Prostate gland (tissue), 2 donors: ENCODE results near the gene KCP. TPM values are rescaled to one million over a fixed set of nuclear protein-coding genes. Genes with fewer than 3 reads are reported as not detected.

Source experiments
- DNase-seq: peaks from one replicate; pipeline ENCODE4 v3.0.0-alpha.2; 2019; ENCODE audit warnings: low spot score
- H3K27ac ChIP-seq, 2 donors: fragments of 200-600 bp; sonication (generic); 2 replicates each; pipeline ENCODE4 v1.5.1; 2017 to 2019
- H3K27me3 ChIP-seq: fragments of 200-600 bp; sonication (generic); replicated peaks from 2 replicates; pipeline ENCODE4 v1.5.1; 2019; ENCODE audit not compliant: insufficient read depth
- H3K36me3 ChIP-seq, 2 donors: fragments of 200-600 bp; sonication (generic); 1 replicate in 1 of 2; 2 replicates in 1 of 2; pipeline versions ENCODE4 v1.5.1 to v1.8.1; 2017 to 2019
- H3K4me1 ChIP-seq: fragments of 200-600 bp; sonication (generic); replicated peaks from 2 replicates; pipeline ENCODE4 v1.5.1; 2019
- H3K4me3 ChIP-seq, 2 donors: fragments of 200-600 bp; sonication (generic); 2 replicates each; pipeline ENCODE4 v1.5.1; 2017 to 2019
- H3K9me3 ChIP-seq: fragments of 200-600 bp; sonication (generic); 2 replicates; pipeline ENCODE4 v1.5.1; 2017
- POLR2A ChIP-seq: fragments of 450-650 bp; IDR thresholded peaks from one replicate; pipeline ENCODE4 v1.6.1; 2016; ENCODE audit warnings: antibody characterized with exemption, mild to moderate bottlenecking
- POLR2AphosphoS5 ChIP-seq: sonication (generic); formaldehyde crosslinking; IDR thresholded peaks from one replicate; pipeline ENCODE4 v1.6.1; 2017; ENCODE audit warnings: antibody characterized with exemption
- WGBS: methylation state at CpG from one replicate; pipeline ENCODE4 v1.1.5; 2018; 5-methylcytosine and 5-hydroxymethylcytosine counted together
- intact Hi-C: fragments of 100-400 bp; cut with DNase I; formaldehyde crosslinking; loops from one replicate; pipeline ENCODE4 v1.14.2; 2022
- total RNA-seq, 2 donors: library from RNA; depleted of rRNA; stranded (reverse); fragments of >200 nt; gene quantifications; one replicate each; pipeline ENCODE4 v1.1.0, GENCODE V29; 2016
- TF ChIP-seq, protein P1 (sequence below), 4 experiments: fragments of 200-600 bp in 2 of 4; fragments of 450-650 bp in 2 of 4; sonication (generic) in 2 of 4; IDR thresholded peaks; 1 replicate in 3 of 4; 2 replicates in 1 of 4; pipeline ENCODE4 v1.5.1; 2016 to 2019; ENCODE audit warnings: antibody characterized with exemption in 4 of 4, mild to moderate bottlenecking in 2 of 4, moderate library complexity in 2 of 4

Gene KCP
- total RNA-seq, 2 donors from 2014 or later = 0.45 TPM; not detected in 1

DNA sequence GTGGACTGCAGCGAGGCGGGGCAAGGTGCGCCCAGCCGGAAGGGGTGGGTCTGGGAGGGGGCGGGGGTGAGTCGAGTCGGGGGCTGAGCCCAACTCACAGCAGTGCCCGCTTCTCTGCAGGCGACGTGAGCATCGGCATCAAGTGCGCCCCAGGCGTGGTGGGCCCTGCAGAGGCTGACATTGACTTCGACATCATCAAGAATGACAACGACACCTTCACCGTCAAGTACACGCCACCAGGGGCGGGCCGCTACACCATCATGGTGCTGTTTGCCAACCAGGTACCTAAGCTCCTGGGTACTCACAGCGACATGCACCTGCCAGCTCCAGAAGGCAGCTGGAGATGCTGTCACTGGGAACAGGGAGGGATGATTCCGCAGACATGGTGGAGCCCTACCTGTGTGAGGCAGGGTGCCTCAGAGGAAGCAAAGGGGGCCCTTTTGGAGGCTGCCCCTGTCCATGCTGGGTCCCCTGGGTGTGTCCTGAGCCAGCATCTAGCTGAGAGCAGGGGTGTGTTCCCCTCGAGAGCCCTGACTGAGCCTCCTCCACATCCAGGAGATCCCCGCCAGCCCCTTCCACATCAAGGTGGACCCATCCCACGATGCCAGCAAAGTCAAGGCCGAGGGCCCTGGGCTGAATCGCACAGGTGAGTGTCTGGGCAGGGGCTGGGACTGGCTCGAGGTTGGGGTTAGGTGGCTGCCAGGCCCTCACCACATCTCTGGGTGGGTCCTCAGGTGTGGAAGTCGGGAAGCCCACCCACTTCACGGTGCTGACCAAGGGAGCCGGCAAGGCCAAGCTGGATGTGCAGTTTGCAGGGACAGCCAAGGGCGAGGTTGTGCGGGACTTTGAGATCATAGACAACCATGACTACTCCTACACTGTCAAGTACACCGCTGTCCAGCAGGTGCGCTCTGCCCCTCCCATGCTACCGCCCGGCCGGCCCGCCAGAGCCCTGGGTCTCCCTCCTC lies 67.6 kb downstream of the KCP start:
- H3K27me3 ChIP-seq = no peaks in the 10 kb centered on the region
- H3K9me3 ChIP-seq = no peaks in the 10 kb centered on the region
- no peaks in the 10 kb centered on the region for H3K36me3 ChIP-seq
- no peak overlapping the region for H3K27ac ChIP-seq
- TF ChIP-seq POLR2AphosphoS5 (no peak), POLR2A (no peak)
- TF ChIP-seq, protein P1, sequence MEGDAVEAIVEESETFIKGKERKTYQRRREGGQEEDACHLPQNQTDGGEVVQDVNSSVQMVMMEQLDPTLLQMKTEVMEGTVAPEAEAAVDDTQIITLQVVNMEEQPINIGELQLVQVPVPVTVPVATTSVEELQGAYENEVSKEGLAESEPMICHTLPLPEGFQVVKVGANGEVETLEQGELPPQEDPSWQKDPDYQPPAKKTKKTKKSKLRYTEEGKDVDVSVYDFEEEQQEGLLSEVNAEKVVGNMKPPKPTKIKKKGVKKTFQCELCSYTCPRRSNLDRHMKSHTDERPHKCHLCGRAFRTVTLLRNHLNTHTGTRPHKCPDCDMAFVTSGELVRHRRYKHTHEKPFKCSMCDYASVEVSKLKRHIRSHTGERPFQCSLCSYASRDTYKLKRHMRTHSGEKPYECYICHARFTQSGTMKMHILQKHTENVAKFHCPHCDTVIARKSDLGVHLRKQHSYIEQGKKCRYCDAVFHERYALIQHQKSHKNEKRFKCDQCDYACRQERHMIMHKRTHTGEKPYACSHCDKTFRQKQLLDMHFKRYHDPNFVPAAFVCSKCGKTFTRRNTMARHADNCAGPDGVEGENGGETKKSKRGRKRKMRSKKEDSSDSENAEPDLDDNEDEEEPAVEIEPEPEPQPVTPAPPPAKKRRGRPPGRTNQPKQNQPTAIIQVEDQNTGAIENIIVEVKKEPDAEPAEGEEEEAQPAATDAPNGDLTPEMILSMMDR (IDR thresholded peaks at IDR 0.05) = no peak
- no peak for DNase-seq
- 94% methylated on average over 36 of the region's 38 CpGs for whole genome bisulfite sequencing
- no peak overlapping the region for H3K4me3 ChIP-seq
- intact Hi-C loops = no loop called here
- H3K4me1 ChIP-seq = no peaks in the 10 kb centered on the region

DNA sequence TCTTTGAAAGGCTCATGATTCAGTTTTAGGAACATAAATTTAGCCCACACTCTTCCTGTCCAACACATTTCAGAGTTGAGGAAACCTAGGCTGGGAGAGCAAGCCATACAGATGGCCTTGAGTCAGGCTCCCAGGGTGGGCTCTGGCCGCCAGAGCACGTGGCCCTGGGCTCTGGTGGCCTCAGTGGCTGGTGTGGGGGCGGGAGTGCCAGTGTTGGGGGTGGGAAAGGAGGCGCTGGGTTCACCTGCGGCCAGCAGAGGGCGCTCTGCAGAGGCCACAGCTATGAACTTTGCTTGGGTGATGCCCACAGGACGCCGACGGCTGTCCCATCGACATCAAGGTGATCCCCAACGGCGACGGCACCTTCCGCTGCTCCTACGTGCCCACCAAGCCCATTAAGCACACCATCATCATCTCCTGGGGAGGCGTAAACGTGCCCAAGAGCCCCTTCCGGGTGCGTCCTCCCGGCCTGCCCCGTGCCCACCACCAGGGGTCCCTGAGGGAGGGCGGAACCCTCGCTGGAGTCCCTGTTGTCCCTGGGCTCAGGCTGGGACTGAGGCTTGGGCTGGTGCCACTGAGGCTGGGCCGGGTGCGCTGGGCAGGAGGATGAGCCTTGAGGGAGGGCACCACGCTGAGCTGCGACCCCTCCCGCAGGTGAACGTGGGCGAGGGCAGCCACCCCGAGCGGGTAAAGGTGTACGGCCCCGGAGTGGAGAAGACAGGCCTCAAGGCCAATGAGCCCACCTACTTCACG lies 68.4 kb downstream of the KCP start:
- no peak for TF ChIP-seq POLR2AphosphoS5
- no peak for TF ChIP-seq POLR2A
- TF ChIP-seq, protein P1 (IDR thresholded peaks at IDR 0.05) = peak in 3 of 4 experiments; percentile 33 to 55 (median 35)
- no peak overlapping the region for H3K4me3 ChIP-seq
- H3K36me3 ChIP-seq = no peaks in the 10 kb centered on the region
- H3K4me1 ChIP-seq = no peaks in the 10 kb centered on the region
- no peak overlapping the region for H3K27ac ChIP-seq
- DNase-seq = no peak
- H3K9me3 ChIP-seq = no peaks in the 10 kb centered on the region
- H3K27me3 ChIP-seq = no peaks in the 10 kb centered on the region
- intact Hi-C loops = no loop called here
- 57% methylated on average over 32 of the region's 35 CpGs for WGBS

DNA sequence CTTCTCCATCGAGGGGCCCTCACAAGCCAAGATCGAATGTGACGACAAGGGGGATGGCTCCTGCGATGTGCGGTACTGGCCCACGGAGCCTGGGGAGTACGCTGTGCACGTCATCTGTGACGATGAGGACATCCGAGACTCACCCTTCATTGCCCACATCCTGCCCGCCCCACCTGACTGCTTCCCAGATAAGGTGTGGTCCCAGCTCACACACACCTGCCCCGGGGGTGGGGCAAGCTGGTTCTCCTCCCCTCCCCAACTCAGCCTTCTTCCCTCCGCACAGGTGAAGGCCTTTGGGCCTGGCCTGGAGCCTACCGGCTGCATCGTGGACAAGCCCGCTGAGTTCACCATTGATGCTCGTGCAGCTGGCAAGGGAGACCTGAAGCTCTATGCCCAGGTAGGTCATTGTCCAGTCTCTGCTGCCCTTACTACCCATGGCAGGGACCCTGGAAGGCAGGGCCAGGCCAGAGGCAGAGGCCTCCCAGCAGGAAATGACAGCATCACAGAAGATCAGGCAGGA lies 69.3 kb downstream of the KCP start:
- no peaks in the 10 kb centered on the region for H3K4me1 ChIP-seq
- intact Hi-C loops = no loop called here
- H3K27me3 ChIP-seq = no peaks in the 10 kb centered on the region
- H3K9me3 ChIP-seq = no peaks in the 10 kb centered on the region
- H3K4me3 ChIP-seq = no peak overlapping the region
- TF ChIP-seq, protein P1 (IDR thresholded peaks at IDR 0.05) = no peak
- TF ChIP-seq POLR2AphosphoS5 (no peak), POLR2A (no peak)
- no peak for DNase-seq
- 88% methylated on average over 17 of the region's 17 CpGs for WGBS
- H3K36me3 ChIP-seq = no peaks in the 10 kb centered on the region
- H3K27ac ChIP-seq = no peak overlapping the region

DNA sequence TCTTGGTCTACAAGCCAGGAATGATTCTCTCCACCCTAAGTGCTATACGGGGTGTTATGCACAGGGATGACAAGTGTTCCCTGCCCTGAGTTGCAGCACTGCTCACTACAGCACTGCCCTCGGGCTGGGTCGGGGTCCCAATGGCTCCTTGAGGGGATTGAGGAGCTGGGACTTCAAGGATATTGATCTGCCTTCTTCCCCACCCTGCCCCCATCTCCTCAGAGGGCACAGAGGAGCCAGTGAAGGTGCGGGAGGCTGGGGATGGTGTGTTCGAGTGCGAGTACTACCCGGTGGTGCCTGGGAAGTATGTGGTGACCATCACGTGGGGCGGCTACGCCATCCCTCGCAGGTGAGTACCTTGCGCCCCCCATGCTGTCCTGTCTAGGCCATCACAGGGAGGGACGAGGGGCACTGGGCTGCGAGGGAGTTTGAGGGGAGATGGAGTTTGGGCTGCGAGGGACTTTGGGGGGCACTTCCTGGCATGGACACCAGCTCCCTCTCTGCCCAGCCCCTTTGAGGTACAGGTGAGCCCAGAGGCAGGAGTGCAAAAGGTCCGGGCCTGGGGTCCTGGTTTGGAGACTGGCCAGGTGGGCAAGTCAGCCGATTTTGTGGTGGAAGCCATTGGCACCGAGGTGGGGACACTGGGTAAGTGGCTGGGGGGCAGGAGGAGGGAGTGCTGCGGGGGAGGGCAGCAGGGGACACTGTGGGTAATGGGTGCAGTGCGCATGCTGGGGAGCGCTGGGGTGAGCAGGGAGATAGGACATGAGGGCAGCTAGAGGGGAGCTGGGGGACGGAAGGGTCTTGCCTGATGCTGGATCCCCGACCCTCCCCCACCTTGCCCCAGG lies 70.0 kb downstream of the KCP start:
- Histone ChIP-seq H3K27ac (no peak overlapping the region), H3K36me3 (no peaks in the 10 kb centered on the region), H3K4me3 (no peak overlapping the region), H3K27me3 (no peaks in the 10 kb centered on the region), H3K4me1 (no peaks in the 10 kb centered on the region), H3K9me3 (no peaks in the 10 kb centered on the region)
- TF ChIP-seq, protein P1 (IDR thresholded peaks at IDR 0.05) = no peak
- TF ChIP-seq POLR2AphosphoS5 = no peak
- no peak for TF ChIP-seq POLR2A
- intact Hi-C loops = no loop called here
- 89% methylated on average over 17 of the region's 23 CpGs for WGBS
- DNase-seq = no peak
